K562 (cell line): Measurements from ENCODE around the gene KLHL41. TPM values are rescaled to one million over a fixed set of nuclear protein-coding genes. Genes with fewer than 3 reads are reported as not detected.

Experiments
- ATF2 ChIP-seq: sonication (generic); formaldehyde crosslinking; IDR thresholded peaks from 2 replicates; pipeline ENCODE4 v1.8.1; 2022; ENCODE audit warnings: missing genetic modification reagents
- CBX5 ChIP-seq: IDR thresholded peaks from 2 replicates; pipeline ENCODE4 v1.6.1; 2014; ENCODE audit warnings: low read depth, borderline replicate concordance
- CHD1 ChIP-seq: fragments of 200-600 bp; sonication (generic); IDR thresholded peaks from one replicate; pipeline ENCODE4 v1.6.1; 2012; ENCODE audit warnings: mild to moderate bottlenecking, moderate library complexity, low read length, inconsistent platforms
- E2F4 ChIP-seq: sonication (generic); formaldehyde crosslinking; IDR thresholded peaks from 2 replicates; pipeline ENCODE4 v1.8.0; 2022; ENCODE audit warnings: mild to moderate bottlenecking, low read depth, missing genetic modification reagents
- ELK3 ChIP-seq: fragments of 450-650 bp; formaldehyde crosslinking; IDR thresholded peaks from 2 replicates; pipeline ENCODE4 v1.4.0; 2020; ENCODE audit warnings: mild to moderate bottlenecking
- ERF ChIP-seq: fragments of 450-650 bp; formaldehyde crosslinking; IDR thresholded peaks from 2 replicates; pipeline ENCODE4 v1.4.0; 2020; ENCODE audit warnings: mild to moderate bottlenecking, mixed read lengths
- ESRRA ChIP-seq: fragments of 450-650 bp; IDR thresholded peaks from 2 replicates; pipeline ENCODE4 v1.6.1; 2014; ENCODE audit warnings: low read depth, mild to moderate bottlenecking, moderate library complexity, borderline replicate concordance
- ETV5 ChIP-seq: sonication (generic); formaldehyde crosslinking; IDR thresholded peaks from 2 replicates; pipeline ENCODE4 v1.4.0; 2020; ENCODE audit warnings: low read depth, mild to moderate bottlenecking, missing genetic modification reagents
- FOXO4 ChIP-seq: fragments of 450-650 bp; formaldehyde crosslinking; IDR thresholded peaks from 2 replicates; pipeline ENCODE4 v1.4.0; 2020; ENCODE audit warnings: mild to moderate bottlenecking, moderate library complexity
- FOXP1 ChIP-seq: sonication (generic); formaldehyde crosslinking; IDR thresholded peaks from 2 replicates; pipeline ENCODE4 v1.8.0; 2022; ENCODE audit warnings: mild to moderate bottlenecking, missing genetic modification reagents
- JUNB ChIP-seq: fragments of 450-650 bp; formaldehyde crosslinking; conservative IDR thresholded peaks from 2 replicates; pipeline ENCODE4 v1.4.0; 2020; ENCODE audit warnings: mild to moderate bottlenecking
- KAT2B ChIP-seq: IDR thresholded peaks from one replicate; pipeline ENCODE4 v1.6.1; 2012; ENCODE audit warnings: low read depth, mild to moderate bottlenecking, control low read depth, inconsistent platforms, low read length, moderate library complexity
- KAT7 ChIP-seq: sonication (generic); formaldehyde crosslinking; IDR thresholded peaks from 2 replicates; pipeline ENCODE4 v1.8.0; 2022; ENCODE audit warnings: missing genetic modification reagents, mild to moderate bottlenecking, borderline replicate concordance
- MAX ChIP-seq: sonication (generic); formaldehyde crosslinking; IDR thresholded peaks from 2 replicates; pipeline ENCODE4 v1.9.0; 2022; ENCODE audit warnings: mild to moderate bottlenecking, missing genetic modification reagents
- MED1 ChIP-seq: sonication (generic); formaldehyde crosslinking; IDR thresholded peaks from 2 replicates; pipeline ENCODE4 v1.8.1; 2023; ENCODE audit warnings: missing genetic modification reagents, borderline replicate concordance
- NFYB ChIP-seq: IDR thresholded peaks from 2 replicates; pipeline ENCODE4 v1.6.1; 2011; ENCODE audit warnings: mild to moderate bottlenecking, moderate library complexity; ENCODE audit not compliant: insufficient read length; ENCODE audit errors: extremely low read depth
- PTRF ChIP-seq: fragments of 450-650 bp; IDR thresholded peaks from 2 replicates; pipeline ENCODE4 v1.6.1; 2016; ENCODE audit warnings: mild to moderate bottlenecking, missing genetic modification characterization, missing compliant biosample characterization
- SLC30A9 ChIP-seq: fragments of 250-450 bp; sonication (Bioruptor Pico); IDR thresholded peaks from 2 replicates; pipeline ENCODE4 v1.8.0; 2022; ENCODE audit warnings: mild to moderate bottlenecking, moderate library complexity
- SMAD3 ChIP-seq: fragments of 450-650 bp; formaldehyde crosslinking; conservative IDR thresholded peaks from 2 replicates; pipeline ENCODE4 v1.4.0; 2020; ENCODE audit warnings: mild to moderate bottlenecking
- SMARCA5 ChIP-seq: fragments of 450-650 bp; IDR thresholded peaks from 2 replicates; pipeline ENCODE4 v1.6.1; 2016
- ZNF655 ChIP-seq: fragments of 250-450 bp; sonication (Bioruptor Pico); IDR thresholded peaks from 2 replicates; pipeline ENCODE4 v1.5.0; 2021
- ZNF766 ChIP-seq: fragments of 200-800 bp; sonication (Bioruptor generic); conservative IDR thresholded peaks from 2 replicates; pipeline ENCODE4 v1.6.1; 2016; ENCODE audit warnings: missing genetic modification characterization, missing compliant biosample characterization
- polyA plus RNA-seq, 8 experiments: library from polyadenylated mRNA; depleted of rRNA in 4 of 8; stranded (reverse) in 5 of 8; unstranded in 3 of 8; fragments of >200 nt; fragmentation: Nextera tagmentation in 2 of 8; fragmentation: Illumina TruSeq in 1 of 8; extraction: Ambion mirVana in 2 of 8; extraction: Trizol in 1 of 8; gene quantifications; 2 replicates each; pipeline versions ENCODE4 v1.2.1 to v1.2.3, GENCODE V29; 2011 to 2014; ENCODE audit warnings: inconsistent platforms in 1 of 8, missing spikeins in 1 of 8
- total RNA-seq, 7 experiments: library from RNA; depleted of rRNA in 6 of 7; stranded (reverse); fragments of >200 nt in 6 of 7; fragmentation: Illumina TruSeq in 2 of 7; extraction: Trizol in 2 of 7; gene quantifications; 2 replicates each; pipeline versions ENCODE4 v1.2.1 to v1.2.3, GENCODE V29; 2011 to 2021; ENCODE audit warnings: low replicate concordance in 1 of 7

Gene KLHL41
- total and polyA plus RNA-seq, 9 of the 15 experiments (the other 6 are each of a cell fraction or from before 2014, with no cell fraction given), result 0.05 to 1.5 (median 0.09) TPM

- TF ChIP-seq MAX (peak; percentile 82), KAT2B (peak; percentile 19), SLC30A9 (CRISPR knock-in tag) (no peak), MED1 (no peak), ZNF766 (CRISPR knock-in tag) (no peak; the same call in 1 of the 2 replicates), JUNB (CRISPR knock-in tag) (no peak), KAT7 (CRISPR knock-in tag) (no peak), CHD1 (no peak), FOXO4 (CRISPR knock-in tag) (0 out of 2 replicates have a peak, but pooled peaks have one; percentile 35), ELK3 (CRISPR knock-in tag) (0 out of 2 replicates have a peak, but pooled peaks have one; percentile 24), FOXP1 (CRISPR knock-in tag) (peak; percentile 97), ZNF655 (CRISPR knock-in tag) (no peak), ATF2 (no peak), E2F4 (CRISPR knock-in tag) (no peak), SMAD3 (CRISPR knock-in tag) (no peak), SMARCA5 (no peak), PTRF (no peak), ETV5 (peak; percentile 28; the same call in 1 of the 2 replicates), CBX5 (0 out of 2 replicates have a peak, but pooled peaks have one; percentile 52), ERF (CRISPR knock-in tag) (0 out of 2 replicates have a peak, but pooled peaks have one; percentile 86), NFYB (no peak), ESRRA (peak; percentile 69)
Measured at GRCh38 chr2:169479257-169480078, 30.0 kb upstream of the KLHL41 start, which contains the start of gene BBS5 (continued).
